ENCODE results near the gene SFXN1. TPM values are rescaled to one million over a fixed set of nuclear protein-coding genes. Genes with fewer than 3 reads are reported as not detected.

Gene SFXN1
- total and polyA plus RNA-seq, 2 of the 4 experiments (the other 2 are of a cell fraction): 131 to 410 TPM

GRCh38 chr5:175464074-175464941 lies 14.1 kb upstream of the SFXN1 start:
- no peak overlapping the region for H2AK5ac ChIP-seq (ENCODE audit: low read depth, low read length)
- dilution Hi-C loops (cut with HindIII; ENCODE audit: low sequenced_read_pairs, unreplicated experiment) (no loop called here), in situ Hi-C loops (cut with MboI; ENCODE audit: low sequenced_read_pairs) (no loop called here), intact Hi-C loops (cut with micrococcal nuclease) (no loop called here)
- no CpG with 5 or more reads among the region's 11 CpGs for WGBS, 2 experiments (ENCODE audit: extremely low coverage in 2 of 2, insufficient read length in 1 of 2)
- H2BK20ac ChIP-seq (ENCODE audit: low read depth, low read length): no peak overlapping the region
- H2AFZ ChIP-seq (replicated peaks; ENCODE audit: low read length, poor library complexity): peak overlapping the region; percentile 24
- no peak overlapping the region for H2AK9ac ChIP-seq (replicated peaks; ENCODE audit: low read depth, low read length, poor library complexity)
- no peak overlapping the region for H3K4ac ChIP-seq (ENCODE audit: low read depth, low read length)
- no TSS peak for BruUV-seq (replicated peaks)
- H3K18ac ChIP-seq (ENCODE audit: low read depth, low read length): no peak overlapping the region
- no peak overlapping the region for H3K27ac ChIP-seq (ENCODE audit: insufficient read depth, low read length)
- no peaks in the 10 kb centered on the region for H3K36me3 ChIP-seq (ENCODE audit: control insufficient read depth, insufficient read depth, low read length)
- H4K8ac ChIP-seq (ENCODE audit: low read depth in 2 of 2, low read length in 2 of 2): no peak overlapping the region
- H3K9ac ChIP-seq (ENCODE audit: low read depth, low read length): no peak overlapping the region
- H3K14ac ChIP-seq (replicated peaks; ENCODE audit: low read depth, low read length): no peak overlapping the region
- no peak overlapping the region for H3K56ac ChIP-seq (ENCODE audit: extremely low read depth, insufficient read depth, low read length)
- no peak overlapping the region for H3K23ac ChIP-seq (ENCODE audit: low read depth, low read length)
- no peak overlapping the region for H3K4me2 ChIP-seq (ENCODE audit: low read depth, low read length)
- DNase-seq (peak; percentile 36), ATAC-seq (ENCODE audit: low read depth) (peak; percentile 88)
- H3K79me1 ChIP-seq (ENCODE audit: low read depth in 1 of 2, low read length in 2 of 2): no peaks in the 10 kb centered on the region
- no peaks in the 10 kb centered on the region for H3K9me3 ChIP-seq (ENCODE audit: control insufficient read depth, insufficient read depth, low read length)
- H3K4me1 ChIP-seq (ENCODE audit: control insufficient read depth, insufficient read depth, low read length): peaks cover 2% of the 10 kb centered on the region; the same call in 1 of the 2 replicates
- CTCF ChIA-PET: interaction anchor here (0.5 to 2.1 kb wide), 11 partner anchors 8 to 1416 kb away, joined by 3 to 16 read pairs (median 4); no protein-coding TSS in a partner anchor
- POLR2A ChIA-PET (ENCODE audit: unreplicated experiment): no interaction called here
- no peak overlapping the region for H2BK5ac ChIP-seq (ENCODE audit: low read depth, low read length, poor library complexity, severe bottlenecking)
- H3K4me3 ChIP-seq (ENCODE audit: insufficient read depth, low read depth, low read length): no peak overlapping the region
- no peak overlapping the region for H2BK15ac ChIP-seq (ENCODE audit: low read depth, low read length)
- no peak overlapping the region for H2BK120ac ChIP-seq (ENCODE audit: low read depth, low read length)
- H4K5ac ChIP-seq (ENCODE audit: low read depth, low read length): no peak overlapping the region
- peaks cover 8% of the 10 kb centered on the region; the same call in 1 of the 2 replicates for H3K27me3 ChIP-seq (ENCODE audit: control insufficient read depth, insufficient read depth, low read length)
- H4K20me1 ChIP-seq (ENCODE audit: insufficient read depth, low read length): no peaks in the 10 kb centered on the region
- H3K9me1 ChIP-seq (ENCODE audit: insufficient read depth, low read length): no peaks in the 10 kb centered on the region
- no peak overlapping the region for H4K91ac ChIP-seq (ENCODE audit: insufficient read depth, low read depth, low read length)
- TF ChIP-seq MAZ (IDR thresholded peaks at IDR 0.05; ENCODE audit: borderline replicate concordance, low read depth, low read length) (no peak), SMC3 (IDR thresholded peaks at IDR 0.05; ENCODE audit: low read depth, low read length) (no peak), MXI1 (IDR thresholded peaks at IDR 0.05; ENCODE audit: borderline replicate concordance, low read depth, low read length) (no peak), POLR2A (IDR thresholded peaks at IDR 0.05; ENCODE audit: low read depth, low read length) (no peak), CTCF (conservative IDR thresholded peaks at IDR 0.05; ENCODE audit: low read depth, low read length) (peak; percentile 55), ELK1 (IDR thresholded peaks at IDR 0.05; ENCODE audit: borderline replicate concordance, low read depth, low read length) (no peak), FOS (IDR thresholded peaks at IDR 0.05; ENCODE audit: low read depth, low read length) (no peak), USF2 (IDR thresholded peaks at IDR 0.05; ENCODE audit: low read depth, low read length) (no peak), CHD1 (IDR thresholded peaks at IDR 0.05; ENCODE audit: low read depth, low read length) (no peak), MAFK (IDR thresholded peaks at IDR 0.05; ENCODE audit: low read depth, low read length) (no peak), RFX5 (IDR thresholded peaks at IDR 0.05; ENCODE audit: low read depth, low read length) (no peak), NFE2L2 (IDR thresholded peaks at IDR 0.05; ENCODE audit: low read depth, low read length) (no peak), CEBPB (IDR thresholded peaks at IDR 0.05; ENCODE audit: low read depth, low read length) (peak; percentile 91), RAD21 (IDR thresholded peaks at IDR 0.05; ENCODE audit: low read length) (peak; percentile 51), RCOR1 (IDR thresholded peaks at IDR 0.05; ENCODE audit: insufficient replicate concordance, low read length) (no peak)
